HK-2 (cell line): ENCODE results near the gene BCAP31.
"Not testable (repeated sequence)": the region's sequence is repeated elsewhere in the genome, so short reads cannot be mapped to it uniquely, and the experiment has no call there.

Experiments
- DNase-seq: peaks from one replicate; pipeline ENCODE4 v3.0.0-alpha.2; 2018; ENCODE audit not compliant: unreplicated experiment

Gene BCAP31

GRCh38 chrX:153709726-153710674 lies 14.2 kb downstream of the BCAP31 start:
- no peak for DNase-seq

- peak; percentile 87 for DNase-seq
Observed at GRCh38 chrX:153708415-153708814, 15.8 kb downstream of the BCAP31 start.

GRCh38 chrX:153707406-153707805 lies 16.8 kb downstream of the BCAP31 start:
- no peak for DNase-seq

- no peak for DNase-seq
Observed at GRCh38 chrX:153706799-153707198, 17.4 kb downstream of the BCAP31 start.

GRCh38 chrX:153705403-153706060 lies 18.7 kb downstream of the BCAP31 start:
- DNase-seq, result not testable (repeated sequence)

GRCh38 chrX:153704631-153705402 lies 19.4 kb downstream of the BCAP31 start:
- not testable (repeated sequence) for DNase-seq

GRCh38 chrX:153704021-153704526 lies 20.1 kb downstream of the BCAP31 start:
- DNase-seq, result no peak

GRCh38 chrX:153703036-153703370 lies 21.2 kb downstream of the BCAP31 start:
- no peak for DNase-seq

GRCh38 chrX:153702336-153703035 lies 21.7 kb downstream of the BCAP31 start:
- DNase-seq, result no peak

- no peak for DNase-seq
Observed at GRCh38 chrX:153701706-153702105, 22.5 kb downstream of the BCAP31 start.

- DNase-seq, result no peak
Observed at GRCh38 chrX:153700967-153701366, 23.2 kb downstream of the BCAP31 start.

- no peak for DNase-seq
Observed at GRCh38 chrX:153700376-153700945, 23.7 kb downstream of the BCAP31 start.

GRCh38 chrX:153699784-153700371 lies 24.3 kb downstream of the BCAP31 start:
- not testable (repeated sequence) for DNase-seq

- not testable (repeated sequence) for DNase-seq
Observed at GRCh38 chrX:153699210-153699783, 24.9 kb downstream of the BCAP31 start.

GRCh38 chrX:153697924-153698865 lies 26.0 kb downstream of the BCAP31 start:
- DNase-seq, result no peak

- DNase-seq, result not testable (repeated sequence)
Observed at GRCh38 chrX:153696986-153697722, 27.0 kb downstream of the BCAP31 start.

GRCh38 chrX:153696538-153696937 lies 27.6 kb downstream of the BCAP31 start:
- DNase-seq, result not testable (repeated sequence)

GRCh38 chrX:153696100-153696499 lies 28.1 kb downstream of the BCAP31 start:
- no peak for DNase-seq
